ENCODE results near the gene CD80. TPM values are rescaled to one million over a fixed set of nuclear protein-coding genes. Genes with fewer than 3 reads are reported as not detected.
A peak's percentile ranks its signal among the peaks of the same experiment; 100 is the strongest.

The CD80 gene
- total and polyA plus RNA-seq, 4 donors: 0.89 to 8.6 (median 4.2) TPM

GRCh38 chr3:119588112-119588511, 28.7 kb upstream of the CD80 start:
- H3K4me1 ChIP-seq (ENCODE audit: control insufficient read depth in 5 of 5, insufficient read depth in 5 of 5, low read length in 5 of 5): peaks cover 0 to 3% (median 0%) of the 10 kb centered on the region in 5 donors
- H3K27me3 ChIP-seq (ENCODE audit: control insufficient read depth in 3 of 3, insufficient read depth in 3 of 3, low read length in 2 of 3): no peaks in the 10 kb centered on the region
- DNase-seq (peak in 1 of 3 donors; percentile 10), ATAC-seq (ENCODE audit: insufficient read depth, low FRiP score) (no peak)
- no peak overlapping the region for H3K4me3 ChIP-seq
- TF ChIP-seq CTCF (IDR thresholded peaks at IDR 0.05; ENCODE audit: control extremely low read depth, extremely low read depth): no peak
- no peak overlapping the region for H3K27ac ChIP-seq (ENCODE audit: low read depth in 1 of 2, low read length in 1 of 2)
- peaks cover 0 to 7% (median 5%) of the 10 kb centered on the region in 4 donors for H3K36me3 ChIP-seq (ENCODE audit: control insufficient read depth in 4 of 4, insufficient read depth in 4 of 4, low read length in 4 of 4)
- H3K9ac ChIP-seq (ENCODE audit: insufficient read depth in 1 of 2, low read length in 2 of 2): no peak overlapping the region
- WGBS, 2 donors: 60 to 61% methylated on average over 3 of the region's 3 CpGs
- H3K9me3 ChIP-seq (ENCODE audit: control insufficient read depth in 4 of 4, insufficient read depth in 3 of 4, low read length in 3 of 4): peaks cover 0 to 4% (median 0%) of the 10 kb centered on the region in 4 donors

GRCh38 chr3:119586733-119587172, 27.3 kb upstream of the CD80 start:
- H3K27ac ChIP-seq (ENCODE audit: low read depth in 1 of 2, low read length in 1 of 2): no peak overlapping the region
- DNase-seq (no peak), ATAC-seq (ENCODE audit: insufficient read depth, low FRiP score) (no peak)
- H3K4me1 ChIP-seq (ENCODE audit: control insufficient read depth in 5 of 5, insufficient read depth in 5 of 5, low read length in 5 of 5): peaks cover 0 to 3% (median 0%) of the 10 kb centered on the region in 5 donors
- H3K36me3 ChIP-seq (ENCODE audit: control insufficient read depth in 4 of 4, insufficient read depth in 4 of 4, low read length in 4 of 4): peaks cover 0 to 7% (median 5%) of the 10 kb centered on the region in 4 donors
- no peaks in the 10 kb centered on the region for H3K27me3 ChIP-seq (ENCODE audit: control insufficient read depth in 3 of 3, insufficient read depth in 3 of 3, low read length in 2 of 3)
- 76 to 88% methylated on average over 3 of the region's 3 CpGs for WGBS, 2 donors
- H3K4me3 ChIP-seq: no peak overlapping the region
- no peak overlapping the region for H3K9ac ChIP-seq (ENCODE audit: insufficient read depth in 1 of 2, low read length in 2 of 2)
- TF ChIP-seq CTCF (IDR thresholded peaks at IDR 0.05; ENCODE audit: control extremely low read depth, extremely low read depth): no peak
- peaks cover 0 to 4% (median 0%) of the 10 kb centered on the region in 4 donors for H3K9me3 ChIP-seq (ENCODE audit: control insufficient read depth in 4 of 4, insufficient read depth in 3 of 4, low read length in 3 of 4)

- no peak for TF ChIP-seq CTCF (IDR thresholded peaks at IDR 0.05; ENCODE audit: control extremely low read depth, extremely low read depth)
- DNase-seq: no peak
- H3K36me3 ChIP-seq (ENCODE audit: control insufficient read depth in 4 of 4, insufficient read depth in 4 of 4, low read length in 4 of 4): peaks cover 0 to 7% (median 5%) of the 10 kb centered on the region in 4 donors
- H3K27ac ChIP-seq (ENCODE audit: low read depth in 1 of 2, low read length in 1 of 2): peak overlapping the region in 1 of 2 donors; percentile 43
- no peak overlapping the region for H3K9ac ChIP-seq (ENCODE audit: insufficient read depth in 1 of 2, low read length in 2 of 2)
- peaks cover 0 to 3% (median 0%) of the 10 kb centered on the region in 5 donors for H3K4me1 ChIP-seq (ENCODE audit: control insufficient read depth in 5 of 5, insufficient read depth in 5 of 5, low read length in 5 of 5)
- H3K27me3 ChIP-seq (ENCODE audit: control insufficient read depth in 3 of 3, insufficient read depth in 3 of 3, low read length in 2 of 3): no peaks in the 10 kb centered on the region
- no peak for ATAC-seq (ENCODE audit: insufficient read depth, low FRiP score)
- H3K4me3 ChIP-seq: no peak overlapping the region
- WGBS, 2 donors: 97% methylated on average over 11 of the region's 11 CpGs
- peaks cover 0 to 4% (median 0%) of the 10 kb centered on the region in 4 donors for H3K9me3 ChIP-seq (ENCODE audit: control insufficient read depth in 4 of 4, insufficient read depth in 3 of 4, low read length in 3 of 4)
Measured at GRCh38 chr3:119585856-119586570, 26.6 kb upstream of the CD80 start.
